AG08395 (cell line): ENCODE results near the gene CASP9.
A peak's percentile ranks its signal among the peaks of the same experiment; 100 is the strongest.
"Not testable (repeated sequence)": the region's sequence is repeated elsewhere in the genome, so short reads cannot be mapped to it uniquely, and the experiment has no call there.

Experiments
- DNase-seq: peaks from one replicate; pipeline ENCODE4 v3.0.0; 2012; ENCODE audit warnings: mixed read lengths, low spot score

Gene CASP9

DNA sequence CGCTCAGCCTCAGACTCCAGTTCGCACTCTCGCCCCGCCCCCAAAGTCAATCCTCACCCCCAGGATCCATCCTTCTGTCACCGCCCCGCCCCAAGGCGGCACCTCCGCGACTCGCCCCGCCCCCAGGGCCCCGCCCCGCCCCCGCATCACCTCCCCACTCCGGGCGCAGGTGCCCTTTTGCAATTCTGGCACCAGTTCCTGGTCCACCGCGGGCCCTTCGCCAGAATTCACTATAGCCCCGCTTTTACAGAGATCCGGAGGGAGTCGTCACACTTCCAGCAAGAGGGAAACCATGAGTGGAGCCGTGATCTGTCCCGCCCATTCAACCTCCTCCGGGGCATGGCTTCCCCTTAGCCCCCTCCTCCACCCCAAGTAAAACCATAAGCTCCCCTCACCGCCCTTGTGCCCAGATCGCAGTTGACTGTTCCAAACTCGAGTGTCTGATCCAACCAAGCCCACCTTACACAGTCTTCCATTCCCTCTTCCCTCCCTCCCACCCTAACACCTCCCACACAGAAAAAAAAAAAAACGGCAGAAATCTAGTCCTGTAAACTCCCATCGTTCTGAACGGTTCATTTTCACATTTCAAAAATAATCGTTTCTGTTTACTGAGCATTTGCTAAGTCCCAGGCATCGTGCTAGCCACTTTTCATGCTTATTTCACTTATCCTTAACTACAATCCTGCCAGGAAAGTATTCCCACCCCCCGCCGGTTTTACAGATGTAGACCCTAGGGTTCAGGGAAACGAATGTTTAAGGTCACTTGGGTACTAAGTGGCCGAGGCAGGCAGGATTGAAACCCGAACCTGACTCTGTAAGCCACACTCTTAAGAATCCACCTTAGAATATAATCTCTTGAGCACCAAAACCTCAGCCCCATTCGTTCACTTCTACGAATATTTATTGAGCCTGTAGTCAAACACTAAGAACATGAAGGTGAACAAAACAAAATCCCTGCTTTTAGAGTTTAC lies 1.3 kb upstream of the CASP9 start:
- DNase-seq: no peak

GRCh38 chr1:15524283-15525049 lies 451 bp upstream of the CASP9 start:
- peak; percentile 98 for DNase-seq

- DNase-seq: peak; percentile 21
Measured at GRCh38 chr1:15523104-15524020, 653 bp downstream of the CASP9 start.

DNA sequence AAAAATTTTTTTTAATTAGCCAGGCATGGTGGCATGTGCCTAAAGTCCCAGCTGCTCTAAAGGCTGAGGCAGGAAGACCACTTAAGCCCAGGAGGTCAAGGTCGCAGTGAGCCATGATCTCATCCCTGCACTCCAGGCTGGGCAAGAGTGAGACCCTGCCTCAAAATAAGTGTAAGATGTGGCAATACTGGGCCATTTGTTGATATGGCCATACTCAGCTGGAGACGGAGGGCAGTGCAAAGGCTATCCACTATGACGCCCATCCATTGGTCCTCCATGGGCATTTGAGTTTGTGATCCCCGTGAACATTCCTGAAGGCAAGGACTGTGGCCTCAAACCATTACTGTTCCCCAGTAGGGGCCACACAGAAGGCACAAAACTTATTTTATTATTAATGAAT lies 1.5 kb downstream of the CASP9 start:
- DNase-seq: no peak

GRCh38 chr1:15521206-15521906 lies 2.7 kb downstream of the CASP9 start:
- not testable (repeated sequence) for DNase-seq

DNA sequence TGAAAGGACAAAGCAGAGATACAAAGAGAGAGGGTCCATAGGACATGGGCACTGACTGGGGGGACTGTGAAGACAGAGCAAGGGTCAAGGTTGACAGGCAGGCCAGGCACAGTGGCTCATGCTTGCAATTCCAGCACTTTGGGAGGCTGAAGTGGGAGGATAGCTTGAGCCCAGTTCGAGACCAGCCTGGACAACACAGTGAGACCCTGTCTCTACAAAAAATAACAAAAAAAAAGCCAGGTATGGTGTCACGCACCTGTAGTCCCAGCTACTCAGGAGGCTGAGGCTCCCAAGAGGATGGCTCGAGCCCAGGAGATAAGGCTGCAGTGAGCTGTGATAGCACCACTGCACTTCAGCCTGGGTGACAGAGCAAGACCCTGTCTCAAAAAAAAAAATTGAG lies 4.4 kb downstream of the CASP9 start:
- DNase-seq: no peak

GRCh38 chr1:15515022-15515663 lies 8.9 kb downstream of the CASP9 start:
- DNase-seq: no peak

GRCh38 chr1:15514557-15514956 lies 9.5 kb downstream of the CASP9 start:
- DNase-seq: not testable (repeated sequence)

- no peak for DNase-seq
Measured at GRCh38 chr1:15513919-15514318, 10.1 kb downstream of the CASP9 start.

DNA sequence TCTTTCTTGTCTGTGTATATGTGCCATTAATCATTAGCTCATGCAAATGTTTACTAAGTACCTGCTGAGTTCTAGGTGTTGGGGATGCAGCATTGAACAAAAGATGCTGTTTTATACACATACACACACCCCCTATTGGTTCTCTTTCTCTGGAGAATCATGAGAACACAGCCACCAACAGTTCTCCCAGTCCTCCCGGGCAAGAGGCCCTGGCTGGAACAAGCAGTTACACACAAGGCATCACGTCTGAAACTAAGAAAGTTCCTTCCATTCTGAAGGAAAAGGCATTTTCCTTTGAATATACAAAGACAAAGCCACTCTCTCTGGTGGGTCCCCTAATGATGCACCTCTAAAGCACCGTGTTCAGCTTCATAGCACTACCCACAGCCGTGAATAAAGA lies 10.8 kb downstream of the CASP9 start:
- DNase-seq: no peak

DNA sequence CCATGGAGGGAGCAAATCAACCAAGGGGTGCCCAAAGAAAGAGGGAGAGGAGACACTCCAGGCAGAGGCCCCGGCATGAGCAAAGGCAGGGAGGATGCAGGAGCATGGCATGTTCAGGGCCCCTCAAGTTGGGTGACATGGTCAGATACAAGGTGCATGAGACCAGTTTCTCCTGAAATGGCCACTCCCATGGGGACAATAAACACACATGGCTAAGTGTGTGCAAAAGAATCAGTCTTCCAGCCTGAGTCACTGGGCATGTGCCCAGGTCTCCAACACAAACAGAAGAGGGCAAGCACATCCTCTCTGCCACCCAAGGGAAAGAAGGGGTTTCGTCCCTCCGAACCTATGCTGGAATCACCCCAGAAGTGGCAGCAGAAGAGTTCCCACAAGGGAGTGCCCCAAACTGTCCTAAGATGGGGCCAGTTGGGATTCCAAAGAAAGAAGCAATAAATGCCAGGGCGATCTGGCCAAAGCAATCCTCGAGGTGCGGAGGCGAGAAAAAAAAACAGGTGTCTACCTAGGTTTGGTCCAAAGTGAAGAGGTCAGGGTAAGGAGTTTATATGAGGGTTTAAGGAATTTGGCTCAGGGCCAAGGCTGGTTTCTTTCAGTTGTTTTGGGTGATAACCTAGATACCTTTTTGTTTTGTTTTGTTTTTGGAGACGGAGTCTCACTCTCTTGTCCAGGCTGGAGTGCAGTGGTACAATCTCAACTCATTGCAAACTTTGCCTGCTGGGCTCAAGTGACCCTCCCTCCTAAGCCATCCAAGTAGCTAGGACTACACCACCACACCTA lies 13.2 kb downstream of the CASP9 start:
- DNase-seq: peak; percentile 38

DNA sequence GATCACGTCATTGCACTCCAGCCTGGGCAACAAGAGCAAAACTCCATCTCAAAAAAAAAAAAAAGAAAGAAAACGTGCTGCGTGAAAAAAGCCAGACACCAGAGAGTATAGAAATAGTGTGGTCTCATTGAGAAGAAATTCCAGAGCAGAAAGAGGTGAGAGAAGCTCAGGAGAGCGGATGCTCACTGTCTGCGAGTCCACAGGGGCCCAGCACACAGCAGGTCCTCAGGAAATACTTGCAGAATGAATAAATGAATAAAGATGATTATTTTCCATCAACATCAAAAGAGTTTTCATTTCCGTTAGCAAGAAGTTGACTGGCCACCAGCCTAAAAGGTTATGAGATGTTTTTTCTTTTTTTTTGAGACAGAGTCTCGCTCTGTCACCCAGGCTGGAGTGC lies 14.4 kb downstream of the CASP9 start:
- no peak for DNase-seq

DNA sequence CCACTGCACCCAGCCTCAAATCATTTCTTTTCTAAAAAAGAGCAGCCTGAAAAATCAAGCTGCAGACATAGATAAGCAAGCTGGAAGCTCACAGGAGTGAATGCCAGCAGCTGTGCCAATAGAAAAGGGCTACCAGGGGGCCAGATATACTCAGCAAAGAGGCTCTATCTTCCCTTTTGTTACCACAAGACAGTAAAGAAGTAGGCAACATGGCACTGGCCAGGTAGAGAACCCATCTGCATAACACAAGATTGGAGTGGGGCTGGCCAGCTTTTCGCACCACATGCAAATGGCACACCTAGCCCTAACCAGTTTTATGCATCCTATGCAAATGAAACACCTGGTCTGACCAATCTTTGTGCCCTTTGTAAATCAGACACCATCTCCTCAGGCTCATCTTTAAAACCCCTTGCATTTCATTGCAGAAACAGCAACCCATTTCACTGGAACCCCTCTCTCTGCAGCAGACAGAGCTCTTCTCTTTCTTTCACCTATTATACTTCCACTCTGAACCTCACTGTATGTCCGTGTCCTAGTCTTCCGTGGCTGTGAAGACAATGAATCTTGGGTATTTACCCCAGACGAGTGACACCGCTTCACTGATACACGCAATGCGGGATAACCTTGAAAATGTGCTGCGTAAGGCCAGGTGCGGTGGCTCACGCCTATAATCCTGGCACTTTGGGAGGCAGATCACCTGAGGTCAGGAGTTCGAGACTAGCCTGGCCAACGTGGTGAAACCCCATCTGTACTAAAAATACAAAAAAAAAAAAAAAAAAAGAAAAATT lies 15.1 kb downstream of the CASP9 start:
- no peak for DNase-seq

GRCh38 chr1:15507278-15507677 lies 16.7 kb downstream of the CASP9 start:
- no peak for DNase-seq

- DNase-seq: no peak
Measured at GRCh38 chr1:15506831-15507230, 17.2 kb downstream of the CASP9 start.

DNA sequence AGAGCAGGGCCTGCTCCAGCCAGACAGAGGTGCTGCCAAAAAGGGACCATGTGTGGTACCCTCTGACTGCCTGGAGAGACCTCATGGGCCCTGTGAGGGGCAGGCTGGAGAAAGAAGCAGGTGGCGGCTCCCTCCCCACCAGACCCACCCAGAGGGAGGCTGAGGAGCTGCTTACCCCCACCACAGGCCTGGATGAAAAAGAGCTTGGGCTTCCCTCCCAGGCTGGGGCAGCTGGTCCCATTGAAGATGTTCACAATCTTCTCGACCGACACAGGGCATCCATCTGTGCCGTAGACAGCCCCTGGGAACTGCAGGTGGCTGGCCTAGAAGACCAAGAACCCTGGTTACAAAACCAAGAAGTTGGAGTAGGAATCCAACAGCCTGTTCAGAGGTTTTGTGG lies 19.6 kb downstream of the CASP9 start:
- DNase-seq: no peak

DNA sequence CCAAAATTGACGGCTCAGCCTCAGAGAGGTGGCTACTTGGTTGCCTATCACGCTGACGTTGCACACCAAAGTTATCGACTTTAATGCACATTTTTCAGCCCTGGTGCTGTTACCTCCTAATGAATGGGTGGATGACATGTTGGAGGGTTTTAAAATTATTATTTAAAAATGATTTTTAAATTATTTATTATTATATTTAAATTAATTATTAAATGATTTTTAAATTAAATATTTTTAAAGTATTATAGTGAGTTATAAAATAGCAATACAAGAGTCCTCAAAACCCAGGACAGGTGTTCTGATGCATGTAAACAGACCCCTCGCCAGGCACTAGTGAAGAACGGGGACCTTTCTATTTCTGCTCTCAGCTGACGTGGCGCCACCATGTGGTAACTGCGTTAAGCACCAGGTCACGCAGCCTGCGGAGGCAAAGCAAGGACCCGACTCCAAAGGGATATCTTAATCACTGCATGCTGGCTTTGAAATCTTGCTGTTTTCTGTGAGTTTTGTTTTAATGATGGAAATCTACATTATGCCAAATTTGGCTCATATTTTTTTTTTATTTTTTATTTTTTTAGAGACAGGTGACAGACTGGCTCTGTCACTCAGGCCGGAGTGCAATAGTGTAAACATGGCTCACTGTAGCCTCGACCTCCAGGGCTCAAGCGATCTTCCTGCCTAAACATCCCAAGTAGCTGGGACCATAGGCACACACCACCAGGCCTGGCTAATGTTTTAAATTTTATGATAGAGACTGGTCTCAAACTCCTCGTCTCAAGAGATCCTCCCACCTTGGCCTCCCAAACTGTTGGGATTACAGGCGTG lies 22.6 kb downstream of the CASP9 start:
- peak; percentile 63 for DNase-seq
